HG03432 (cell line): ENCODE data around the gene NSD1.

Experiments used
- ATAC-seq: cut with Tn5 transposase; IDR thresholded peaks from one replicate; pipeline ENCODE4 v1.9.1; 2021; ENCODE audit warnings: mild to moderate bottlenecking, moderate library complexity; ENCODE audit not compliant: unreplicated experiment

The NSD1 gene

GRCh38 chr5:177343777-177344176, 210.2 kb downstream of the NSD1 start:
- ATAC-seq = no peak

- ATAC-seq = no peak
These were observed 211.3 kb downstream of the NSD1 start for GRCh38 chr5:177344891-177345290.

GRCh38 chr5:177346820-177347219, 213.2 kb downstream of the NSD1 start:
- no peak for ATAC-seq

- ATAC-seq = no peak
These were observed 214.1 kb downstream of the NSD1 start for GRCh38 chr5:177347699-177348098.

GRCh38 chr5:177349362-177349647, 215.7 kb downstream of the NSD1 start:
- no peak for ATAC-seq

- no peak for ATAC-seq
These were observed 216.2 kb downstream of the NSD1 start for GRCh38 chr5:177349762-177350161.
